Prostate gland (tissue), 2 donors: ENCODE data around the gene A1BG. TPM values are rescaled to one million over a fixed set of nuclear protein-coding genes. Genes with fewer than 3 reads are reported as not detected.
A peak's percentile ranks its signal among the peaks of the same experiment; 100 is the strongest.

Experiments
- DNase-seq: peaks from one replicate; pipeline ENCODE4 v3.0.0-alpha.2; 2019; ENCODE audit warnings: low spot score
- H3K27ac ChIP-seq, 2 donors: fragments of 200-600 bp; sonication (generic); 2 replicates each; pipeline ENCODE4 v1.5.1; 2017 to 2019
- H3K27me3 ChIP-seq: fragments of 200-600 bp; sonication (generic); replicated peaks from 2 replicates; pipeline ENCODE4 v1.5.1; 2019; ENCODE audit not compliant: insufficient read depth
- H3K36me3 ChIP-seq, 2 donors: fragments of 200-600 bp; sonication (generic); 1 replicate in 1 of 2; 2 replicates in 1 of 2; pipeline versions ENCODE4 v1.5.1 to v1.8.1; 2017 to 2019
- H3K4me1 ChIP-seq: fragments of 200-600 bp; sonication (generic); replicated peaks from 2 replicates; pipeline ENCODE4 v1.5.1; 2019
- H3K4me3 ChIP-seq, 2 donors: fragments of 200-600 bp; sonication (generic); 2 replicates each; pipeline ENCODE4 v1.5.1; 2017 to 2019
- H3K9me3 ChIP-seq: fragments of 200-600 bp; sonication (generic); 2 replicates; pipeline ENCODE4 v1.5.1; 2017
- CTCF ChIP-seq, 4 experiments: fragments of 200-600 bp in 2 of 4; fragments of 450-650 bp in 2 of 4; sonication (generic) in 2 of 4; IDR thresholded peaks; 1 replicate in 3 of 4; 2 replicates in 1 of 4; pipeline ENCODE4 v1.5.1; 2016 to 2019; ENCODE audit warnings: antibody characterized with exemption in 4 of 4, mild to moderate bottlenecking in 2 of 4, moderate library complexity in 2 of 4
- POLR2A ChIP-seq: fragments of 450-650 bp; IDR thresholded peaks from one replicate; pipeline ENCODE4 v1.6.1; 2016; ENCODE audit warnings: antibody characterized with exemption, mild to moderate bottlenecking
- POLR2AphosphoS5 ChIP-seq: sonication (generic); formaldehyde crosslinking; IDR thresholded peaks from one replicate; pipeline ENCODE4 v1.6.1; 2017; ENCODE audit warnings: antibody characterized with exemption
- WGBS: methylation state at CpG from one replicate; pipeline ENCODE4 v1.1.5; 2018; 5-methylcytosine and 5-hydroxymethylcytosine counted together
- intact Hi-C: fragments of 100-400 bp; cut with DNase I; formaldehyde crosslinking; loops from one replicate; pipeline ENCODE4 v1.14.2; 2022
- total RNA-seq, 2 donors: library from RNA; depleted of rRNA; stranded (reverse); fragments of >200 nt; gene quantifications; one replicate each; pipeline ENCODE4 v1.1.0, GENCODE V29; 2016

A1BG gene
- total RNA-seq, 2 donors from 2014 or later = 5.6 to 25.6 TPM

GRCh38 chr19:58395979-58396627 lies 42.8 kb upstream of the A1BG start:
- Histone ChIP-seq H3K4me3 (peak overlapping the region; percentile 10 to 36), H3K4me1 (no peaks in the 10 kb centered on the region), H3K27me3 (no peaks in the 10 kb centered on the region), H3K27ac (peak overlapping the region; percentile 56 to 69), H3K36me3 (peaks cover 12 to 22% of the 10 kb centered on the region in 2 donors), H3K9me3 (no peaks in the 10 kb centered on the region)
- intact Hi-C loops = no loop called here
- DNase-seq = no peak
- TF ChIP-seq CTCF (IDR thresholded peaks at IDR 0.05) (no peak), POLR2A (no peak), POLR2AphosphoS5 (no peak)
- WGBS = 3% methylated on average over 51 of the region's 75 CpGs

- TF ChIP-seq POLR2AphosphoS5 (peak; percentile 96), CTCF (IDR thresholded peaks at IDR 0.05) (peak in 1 of 4 experiments; percentile 10), POLR2A (peak; percentile 87)
- peak within 1 kb of the TSS; percentile 10 to 36 for H3K4me3 ChIP-seq
- intact Hi-C loops = no loop called here
- no peaks in the 10 kb centered on the region for H3K4me1 ChIP-seq
- H3K27ac ChIP-seq = peak within 1 kb of the TSS; percentile 56 to 69
- peaks cover 12 to 22% of the 10 kb centered on the region in 2 donors for H3K36me3 ChIP-seq
- no peaks in the 10 kb centered on the region for H3K27me3 ChIP-seq
- 21% methylated on average over 20 of the region's 21 CpGs for WGBS
- H3K9me3 ChIP-seq = no peaks in the 10 kb centered on the region
- peak; percentile 89 for DNase-seq
Observed at GRCh38 chr19:58395220-58395978, 42.1 kb upstream of the A1BG start, which contains the start of gene RNF225. Gene RNF225, plus strand, starts transcription at chr19:58395656. Its CDS starts 434 bp downstream, at chr19:58396090.

- Histone ChIP-seq H3K27ac (peak overlapping the region; percentile 56 to 69), H3K9me3 (no peaks in the 10 kb centered on the region), H3K4me1 (no peaks in the 10 kb centered on the region), H3K27me3 (no peaks in the 10 kb centered on the region), H3K36me3 (peaks cover 12 to 22% of the 10 kb centered on the region in 2 donors), H3K4me3 (no peak overlapping the region)
- TF ChIP-seq POLR2A (no peak), POLR2AphosphoS5 (no peak), CTCF (IDR thresholded peaks at IDR 0.05) (no peak)
- intact Hi-C loops = no loop called here
- 65% methylated on average over 3 of the region's 3 CpGs for WGBS
- DNase-seq = no peak
Observed at GRCh38 chr19:58394821-58395219, 41.5 kb upstream of the A1BG start.

GRCh38 chr19:58393725-58394033 lies 40.4 kb upstream of the A1BG start:
- H3K27ac ChIP-seq = no peak overlapping the region
- DNase-seq = no peak
- H3K4me1 ChIP-seq = no peaks in the 10 kb centered on the region
- WGBS = 80% methylated on average over 4 of the region's 4 CpGs
- intact Hi-C loops = no loop called here
- no peak for TF ChIP-seq CTCF (IDR thresholded peaks at IDR 0.05)
- no peak for TF ChIP-seq POLR2A
- TF ChIP-seq POLR2AphosphoS5 = no peak
- no peaks in the 10 kb centered on the region for H3K9me3 ChIP-seq
- no peak overlapping the region for H3K4me3 ChIP-seq
- H3K27me3 ChIP-seq = no peaks in the 10 kb centered on the region
- H3K36me3 ChIP-seq = peaks cover 12 to 22% of the 10 kb centered on the region in 2 donors
